Measurements from ENCODE around the gene ELAC1.
A peak's percentile ranks its signal among the peaks of the same experiment; 100 is the strongest.

The ELAC1 gene

GRCh38 chr18:51017140-51017879 lies 49.5 kb downstream of the ELAC1 start:
- H3K27ac ChIP-seq, result no peak overlapping the region
- TF ChIP-seq CTCF (conservative IDR thresholded peaks at IDR 0.05), result no peak
- TF ChIP-seq ZFX (IDR thresholded peaks at IDR 0.05), result no peak

GRCh38 chr18:51020536-51020935 lies 52.7 kb downstream of the ELAC1 start:
- H3K27ac ChIP-seq, result no peak overlapping the region
- TF ChIP-seq CTCF (conservative IDR thresholded peaks at IDR 0.05), result no peak
- no peak for TF ChIP-seq ZFX (IDR thresholded peaks at IDR 0.05)

DNA sequence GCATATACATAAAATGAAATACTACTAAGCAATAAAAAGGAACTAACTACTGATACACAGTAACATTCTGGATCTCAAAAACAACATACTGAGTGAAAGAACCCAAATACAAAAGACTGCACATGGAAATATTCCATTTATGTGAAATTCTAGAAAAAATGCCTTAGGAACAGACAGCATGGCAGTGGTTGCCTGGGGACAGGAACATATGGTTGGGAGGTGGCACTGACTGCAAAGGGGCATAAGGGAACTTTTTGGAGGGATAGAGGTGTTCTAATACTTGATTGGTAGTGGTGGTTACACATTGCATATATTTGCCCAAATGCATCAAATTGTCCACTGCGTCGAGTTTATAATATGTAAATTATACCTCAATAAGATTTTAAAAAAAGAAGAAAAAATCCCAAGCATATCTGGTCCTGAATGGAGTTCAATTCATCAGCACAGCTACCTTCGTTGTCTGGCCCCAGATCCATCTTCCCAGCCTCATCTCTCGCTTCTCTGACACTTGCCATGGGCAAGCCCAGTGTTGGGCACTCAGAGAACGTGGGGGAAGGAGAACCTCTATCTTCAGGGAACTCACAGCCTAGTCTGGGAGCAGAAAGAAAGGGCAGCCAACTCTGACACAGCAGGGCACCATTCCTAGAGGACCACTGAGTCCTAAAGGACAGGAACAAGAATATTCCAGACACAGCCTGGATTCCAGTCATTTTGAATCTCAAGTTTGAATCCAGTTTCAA lies 53.6 kb downstream of the ELAC1 start:
- TF ChIP-seq ZFX (IDR thresholded peaks at IDR 0.05), result no peak
- TF ChIP-seq CTCF (conservative IDR thresholded peaks at IDR 0.05), result no peak
- H3K27ac ChIP-seq, result no peak overlapping the region

DNA sequence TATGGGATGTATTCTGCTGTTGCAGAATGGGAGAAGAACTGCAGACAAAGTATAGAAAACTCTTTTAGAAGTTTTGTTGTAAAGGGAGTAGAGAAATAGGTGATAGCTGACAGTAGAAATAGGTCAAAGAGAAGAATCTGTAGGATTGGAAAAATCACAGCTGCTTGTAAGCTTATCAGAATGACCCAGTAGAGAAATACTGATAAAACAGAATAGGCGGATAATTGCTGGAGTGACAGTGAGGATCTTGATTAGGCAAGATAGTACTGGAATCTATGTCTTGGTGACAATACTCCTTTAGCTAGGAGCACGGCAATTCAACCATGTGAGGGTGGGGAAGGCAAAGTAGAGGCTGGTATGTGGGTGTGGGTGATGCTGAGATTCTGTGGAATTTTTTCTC lies 57.7 kb downstream of the ELAC1 start:
- TF ChIP-seq ZFX (IDR thresholded peaks at IDR 0.05) (no peak), CTCF (conservative IDR thresholded peaks at IDR 0.05) (no peak)

DNA sequence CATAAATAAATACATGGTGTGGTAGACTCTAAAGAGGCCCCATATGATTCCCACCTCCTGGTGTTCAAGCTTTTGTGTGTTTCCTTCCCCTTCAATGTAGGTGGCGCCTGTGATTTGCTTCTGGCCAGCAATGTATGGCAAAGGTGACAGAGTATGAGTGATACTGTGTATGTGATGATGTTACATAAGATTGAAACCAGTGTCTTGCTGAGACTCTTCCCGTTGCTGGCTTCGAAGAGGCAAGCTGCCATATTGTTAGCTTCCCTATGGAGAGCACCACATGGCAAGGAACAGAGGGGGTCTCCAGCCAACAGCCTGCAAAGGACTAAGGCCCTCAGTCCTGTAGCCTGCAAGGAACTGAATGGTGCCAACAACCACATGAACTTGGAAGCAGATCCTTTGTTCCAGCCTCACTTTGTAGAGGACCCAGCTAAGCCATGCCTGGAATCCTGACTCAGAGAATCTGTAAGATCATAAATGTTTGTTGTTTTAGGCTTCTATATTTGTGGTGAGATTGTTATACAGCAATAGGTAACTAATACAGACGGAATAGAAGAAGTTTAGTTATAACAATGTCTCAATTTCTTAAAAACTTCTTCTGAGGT lies 60.5 kb downstream of the ELAC1 start:
- TF ChIP-seq CTCF (conservative IDR thresholded peaks at IDR 0.05) (no peak; the same call in 1 of the 2 replicates), ZFX (IDR thresholded peaks at IDR 0.05) (no peak)
- H3K27ac ChIP-seq, result no peak overlapping the region

More for the DNA sequence above, 57.7 kb downstream of the ELAC1 start:
- H3K27ac ChIP-seq, result no peak overlapping the region

DNA sequence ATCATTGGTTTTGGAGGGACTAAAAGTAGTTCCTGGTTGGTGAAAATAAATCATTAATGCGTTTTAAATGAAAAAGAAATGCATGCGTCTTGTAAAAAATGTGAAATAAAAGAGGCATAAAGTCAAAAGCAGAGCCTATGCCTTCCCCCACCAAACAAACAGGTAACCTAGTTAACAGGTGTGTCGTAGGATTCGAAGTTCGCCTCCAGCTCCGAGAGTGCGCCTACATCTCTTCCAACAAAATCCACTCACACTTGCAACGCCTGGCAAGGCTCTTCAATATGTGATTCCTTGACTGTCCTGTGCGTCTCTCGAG lies 61.5 kb downstream of the ELAC1 start:
- TF ChIP-seq ZFX (IDR thresholded peaks at IDR 0.05) (no peak), CTCF (conservative IDR thresholded peaks at IDR 0.05) (no peak)
- H3K27ac ChIP-seq, result peak overlapping the region; percentile 95

Data from C4-2B (cell line).